Muscle layer of colon (tissue), 2 donors: ENCODE measurements around the gene SGPP1.
"Not testable (repeated sequence)": the region's sequence is repeated elsewhere in the genome, so short reads cannot be mapped to it uniquely, and the experiment has no call there.

Source experiments
- H3K27ac ChIP-seq: one replicate; pipeline ENCODE4 v1.7.0; 2013; ENCODE audit warnings: low read depth, mild to moderate bottlenecking, low read length, moderate library complexity
- H3K27me3 ChIP-seq, 2 donors: one replicate each; pipeline ENCODE4 v1.7.0; 2013; ENCODE audit warnings: low read length in 2 of 2, mild to moderate bottlenecking in 2 of 2; ENCODE audit not compliant: insufficient read depth in 2 of 2, control insufficient read depth in 1 of 2
- H3K36me3 ChIP-seq: one replicate; pipeline ENCODE4 v1.7.0; 2013; ENCODE audit warnings: mild to moderate bottlenecking, low read length; ENCODE audit not compliant: insufficient read depth
- H3K4me1 ChIP-seq: one replicate; pipeline ENCODE4 v1.7.0; 2013; ENCODE audit warnings: mild to moderate bottlenecking, low read length; ENCODE audit not compliant: insufficient read depth
- H3K4me3 ChIP-seq, 2 donors: one replicate each; pipeline ENCODE4 v1.7.0; 2013; ENCODE audit warnings: low read length in 2 of 2, low read depth in 1 of 2, mild to moderate bottlenecking in 1 of 2, moderate library complexity in 1 of 2
- H3K9ac ChIP-seq: one replicate; pipeline ENCODE4 v1.7.0; 2013; ENCODE audit warnings: low read length
- H3K9me3 ChIP-seq: one replicate; pipeline ENCODE4 v1.7.0; 2013; ENCODE audit warnings: mild to moderate bottlenecking, low read length
- donor health status: abdominal sarcoma.
- donor health status: Adenocarcinoma of cecum.

SGPP1 gene

DNA sequence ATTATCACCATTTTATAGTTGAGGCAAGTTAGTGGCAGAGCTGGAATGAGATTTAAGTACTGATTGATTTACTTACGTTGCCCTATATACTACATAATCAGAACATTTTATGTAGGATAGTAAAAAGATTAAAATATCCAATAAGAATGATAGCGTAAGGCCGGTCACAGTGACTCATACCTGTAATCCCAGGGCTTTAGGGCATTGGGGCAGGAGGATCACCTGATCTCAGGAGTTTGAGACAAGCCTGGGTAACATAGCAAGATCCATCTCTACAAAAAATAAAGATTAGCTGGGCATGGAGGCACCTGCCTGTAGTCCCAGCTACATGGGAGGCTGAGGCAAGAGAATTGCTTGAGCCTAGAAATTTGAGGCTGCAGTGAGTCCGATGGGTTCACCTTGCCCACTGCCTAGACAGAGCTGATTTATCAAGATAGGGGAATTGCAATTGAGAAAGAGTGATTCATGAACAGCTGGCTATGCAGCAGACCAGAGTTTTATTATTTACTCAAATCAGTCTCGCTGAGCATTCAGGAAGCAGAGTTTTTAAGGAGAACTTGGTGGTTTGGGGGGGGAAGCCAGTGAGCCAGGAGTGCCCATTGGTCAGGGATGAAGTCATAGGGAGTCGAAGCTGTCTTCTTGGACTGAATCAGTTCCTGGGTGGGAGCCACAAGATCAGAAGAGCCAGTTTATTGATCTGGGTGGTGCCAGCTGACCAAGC lies 24.7 kb upstream of the SGPP1 start:
- Histone ChIP-seq H3K9ac (no peak overlapping the region), H3K4me1 (no peaks in the 10 kb centered on the region), H3K27me3 (no peaks in the 10 kb centered on the region), H3K4me3 (no peak overlapping the region), H3K36me3 (no peaks in the 10 kb centered on the region), H3K27ac (no peak overlapping the region), H3K9me3 (no peaks in the 10 kb centered on the region)

GRCh38 chr14:63751076-63751475 lies 23.2 kb upstream of the SGPP1 start:
- not testable (repeated sequence) for H3K9me3 ChIP-seq, H3K36me3 ChIP-seq, H3K9ac ChIP-seq, H3K4me1 ChIP-seq, H3K4me3 ChIP-seq, H3K27ac ChIP-seq, H3K27me3 ChIP-seq

- no peaks in the 10 kb centered on the region for H3K9me3 ChIP-seq
- H3K27ac ChIP-seq = no peak overlapping the region
- no peak overlapping the region for H3K4me3 ChIP-seq
These were observed 20.0 kb upstream of the SGPP1 start for GRCh38 chr14:63747846-63748245.

DNA sequence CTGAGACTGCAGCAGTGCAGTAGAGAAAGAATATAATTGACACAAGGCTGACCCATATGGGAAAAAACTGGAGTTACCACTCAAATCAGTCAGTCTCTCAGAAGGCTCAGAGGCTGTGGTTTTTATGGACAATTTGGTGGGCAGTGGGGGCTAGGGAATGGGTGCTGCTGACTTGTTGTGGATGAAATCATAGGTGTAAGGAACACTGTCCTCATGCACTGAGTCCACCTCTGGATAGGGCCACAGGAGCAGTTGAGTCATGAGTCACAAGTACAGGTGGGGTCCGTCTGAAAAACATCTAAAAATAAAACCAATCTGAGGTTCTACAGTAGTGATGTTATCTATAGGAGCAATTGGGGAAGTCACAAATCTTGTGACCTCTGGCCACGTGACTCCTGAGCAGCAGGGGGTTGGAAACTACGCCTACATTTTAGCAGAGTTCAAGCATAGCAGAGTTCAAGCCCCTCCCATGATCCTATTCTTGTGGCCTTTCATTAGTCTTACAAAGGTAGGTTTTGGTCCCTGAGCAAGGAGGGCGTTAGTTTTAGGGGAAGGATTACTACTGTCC lies 18.1 kb upstream of the SGPP1 start:
- H3K27ac ChIP-seq = no peak overlapping the region
- no peak overlapping the region for H3K9ac ChIP-seq
- H3K4me1 ChIP-seq = no peaks in the 10 kb centered on the region
- H3K4me3 ChIP-seq = no peak overlapping the region
- no peaks in the 10 kb centered on the region for H3K36me3 ChIP-seq
- no peaks in the 10 kb centered on the region for H3K27me3 ChIP-seq
- no peaks in the 10 kb centered on the region for H3K9me3 ChIP-seq

More at GRCh38 chr14:63747846-63748245, 20.0 kb upstream of the SGPP1 start:
- Histone ChIP-seq H3K27me3 (no peaks in the 10 kb centered on the region), H3K4me1 (no peaks in the 10 kb centered on the region), H3K9ac (no peak overlapping the region), H3K36me3 (no peaks in the 10 kb centered on the region)

DNA sequence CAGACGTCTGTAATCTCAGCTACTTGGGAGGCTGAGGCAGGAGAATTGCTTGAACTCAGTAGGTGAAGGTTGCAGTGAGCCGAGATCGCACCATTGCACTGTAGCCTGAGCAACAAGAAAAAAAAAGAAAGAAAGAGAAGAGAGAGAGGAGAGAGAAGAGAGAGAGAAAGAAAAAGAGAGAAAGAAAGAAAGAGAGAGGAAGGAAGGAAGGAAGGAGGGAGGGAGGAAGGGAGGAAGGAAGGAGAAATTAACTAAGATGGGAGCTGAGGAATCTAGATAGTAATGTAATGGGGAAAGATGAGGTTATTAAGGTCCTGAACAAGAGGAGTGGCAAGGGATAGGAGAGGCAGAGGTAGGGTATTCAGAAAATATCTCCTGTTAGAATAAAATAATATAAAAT lies 17.4 kb upstream of the SGPP1 start:
- H3K9me3 ChIP-seq = no peaks in the 10 kb centered on the region
- H3K27me3 ChIP-seq = no peaks in the 10 kb centered on the region
- no peak overlapping the region for H3K9ac ChIP-seq
- no peaks in the 10 kb centered on the region for H3K4me1 ChIP-seq
- no peak overlapping the region for H3K27ac ChIP-seq
- H3K4me3 ChIP-seq = no peak overlapping the region
- H3K36me3 ChIP-seq = no peaks in the 10 kb centered on the region

DNA sequence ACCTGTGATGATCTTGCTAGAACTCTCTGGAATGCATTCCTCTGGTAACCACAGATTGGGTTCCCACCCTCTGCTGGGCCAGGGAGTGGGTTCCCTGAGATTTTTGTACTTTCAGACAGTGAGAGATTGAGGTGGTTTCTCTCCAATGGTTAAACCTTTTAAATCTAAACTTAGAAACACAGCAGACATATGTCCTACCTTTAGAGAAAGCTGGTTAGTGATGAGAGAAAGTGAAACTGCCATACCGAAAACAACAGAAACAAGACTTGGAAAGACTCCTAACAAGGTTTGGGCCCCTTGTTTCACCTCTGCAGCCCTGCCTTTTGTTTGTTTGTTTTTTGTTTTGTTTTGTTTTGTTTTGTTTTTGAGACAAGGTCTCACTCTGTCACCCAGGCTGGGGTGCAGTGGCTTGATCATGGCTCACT lies 9.7 kb upstream of the SGPP1 start:
- no peaks in the 10 kb centered on the region for H3K9me3 ChIP-seq
- H3K27me3 ChIP-seq = no peaks in the 10 kb centered on the region
- H3K4me3 ChIP-seq = no peak overlapping the region
- no peak overlapping the region for H3K27ac ChIP-seq
- no peak overlapping the region for H3K9ac ChIP-seq
- no peaks in the 10 kb centered on the region for H3K4me1 ChIP-seq
- H3K36me3 ChIP-seq = no peaks in the 10 kb centered on the region

DNA sequence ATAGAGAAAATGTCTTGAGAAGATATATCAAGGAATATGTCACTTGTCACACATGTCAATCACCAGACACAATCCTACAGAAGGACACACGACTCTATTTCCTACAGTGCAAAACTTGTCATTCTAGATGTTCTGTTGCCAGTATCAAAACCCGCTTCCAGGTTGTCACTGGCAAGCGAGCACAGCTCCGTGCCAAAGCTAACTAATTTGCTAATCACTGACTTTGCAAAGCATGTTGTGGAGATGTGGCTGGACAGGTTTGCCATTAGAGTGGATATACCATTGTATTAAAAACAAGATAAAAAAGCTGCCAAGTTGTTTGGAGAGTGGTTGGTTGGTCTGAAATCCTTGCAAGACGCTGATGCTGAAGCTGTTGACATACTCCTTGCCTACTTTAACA lies 7.9 kb upstream of the SGPP1 start:
- Histone ChIP-seq H3K36me3 (no peaks in the 10 kb centered on the region), H3K27me3 (no peaks in the 10 kb centered on the region), H3K9ac (no peak overlapping the region), H3K9me3 (no peaks in the 10 kb centered on the region), H3K27ac (no peak overlapping the region), H3K4me3 (no peak overlapping the region), H3K4me1 (no peaks in the 10 kb centered on the region)

DNA sequence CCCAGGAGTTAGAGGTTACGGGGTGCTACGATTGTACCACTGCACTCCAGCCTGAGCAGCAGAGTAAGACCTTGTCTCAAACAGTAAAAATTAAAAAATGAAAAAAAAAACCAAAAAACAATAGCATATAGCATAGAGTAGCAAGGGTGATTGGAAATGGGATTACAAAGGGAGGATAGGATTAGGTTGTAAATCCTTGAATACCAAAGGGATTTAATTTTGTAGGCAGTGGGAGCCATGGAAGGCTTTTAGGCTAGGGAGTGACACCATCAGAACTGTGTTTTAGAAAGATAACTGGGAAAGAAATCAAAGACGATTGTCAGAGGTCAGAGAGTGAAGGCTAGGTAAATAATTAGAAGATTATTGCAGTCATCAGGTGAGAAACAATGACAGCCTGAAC lies 2.8 kb upstream of the SGPP1 start:
- Histone ChIP-seq H3K36me3 (no peaks in the 10 kb centered on the region), H3K4me3 (no peak overlapping the region), H3K4me1 (no peaks in the 10 kb centered on the region), H3K9me3 (no peaks in the 10 kb centered on the region), H3K27ac (no peak overlapping the region), H3K27me3 (no peaks in the 10 kb centered on the region), H3K9ac (no peak overlapping the region)

DNA sequence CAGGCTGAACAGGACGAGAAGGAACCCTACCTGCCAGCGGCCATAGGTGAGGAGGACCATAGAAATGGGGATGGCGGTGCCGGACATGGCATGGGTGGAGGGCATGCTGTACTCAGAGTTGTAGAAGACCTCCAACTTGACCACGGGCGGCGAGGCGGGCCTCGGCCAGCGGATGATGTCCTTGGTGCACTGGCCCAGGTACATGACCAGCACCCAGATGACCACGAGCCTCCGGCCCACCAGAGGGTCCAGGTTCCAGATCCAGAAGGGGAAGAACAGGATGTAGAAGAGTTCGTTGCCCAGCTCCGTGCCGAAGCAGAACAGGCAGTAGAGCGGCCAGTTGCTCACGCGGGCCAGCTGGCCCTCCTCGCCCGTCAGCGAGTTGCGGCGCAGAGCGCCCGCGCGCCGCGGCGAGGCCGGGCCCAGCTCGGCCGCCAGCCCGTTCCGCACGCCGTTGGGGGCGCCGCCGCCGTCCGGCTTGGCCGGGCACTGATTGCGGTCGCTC lies 582 bp downstream of the SGPP1 start:
- H3K36me3 ChIP-seq = no peaks in the 10 kb centered on the region
- peak overlapping the region; percentile 95 for H3K9ac ChIP-seq
- peak overlapping the region; percentile 94 for H3K27ac ChIP-seq
- no peaks in the 10 kb centered on the region for H3K27me3 ChIP-seq
- peak overlapping the region; percentile 89 to 92 for H3K4me3 ChIP-seq
- no peaks in the 10 kb centered on the region for H3K4me1 ChIP-seq
- no peaks in the 10 kb centered on the region for H3K9me3 ChIP-seq

DNA sequence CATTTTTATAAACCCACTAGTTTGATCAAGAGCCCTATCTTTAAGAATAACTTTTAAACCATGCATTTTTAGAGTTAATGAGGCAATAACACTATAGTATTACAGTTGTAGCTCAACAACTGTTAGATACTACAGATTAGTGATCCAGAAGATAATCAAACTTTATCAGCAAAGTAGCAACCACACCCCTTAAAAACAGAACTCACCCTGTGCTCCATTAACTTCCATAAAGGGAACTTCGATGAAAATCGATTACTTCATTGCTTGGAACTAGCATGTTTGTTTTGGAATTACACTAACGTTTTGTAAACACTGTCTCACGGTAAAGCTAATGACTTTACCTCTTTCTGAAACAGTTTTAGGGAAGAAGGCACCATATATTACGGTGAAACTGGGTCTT lies 1.4 kb downstream of the SGPP1 start:
- H3K9me3 ChIP-seq = no peaks in the 10 kb centered on the region
- no peaks in the 10 kb centered on the region for H3K4me1 ChIP-seq
- no peak overlapping the region for H3K27ac ChIP-seq

GRCh38 chr14:63725786-63726460 lies 1.9 kb downstream of the SGPP1 start:
- Histone ChIP-seq H3K36me3 (no peaks in the 10 kb centered on the region), H3K9ac (no peak overlapping the region), H3K4me1 (no peaks in the 10 kb centered on the region), H3K9me3 (no peaks in the 10 kb centered on the region), H3K4me3 (peak overlapping the region; percentile 89 to 92), H3K27ac (no peak overlapping the region), H3K27me3 (no peaks in the 10 kb centered on the region)

More for the DNA sequence above, 1.4 kb downstream of the SGPP1 start:
- Histone ChIP-seq H3K36me3 (no peaks in the 10 kb centered on the region), H3K27me3 (no peaks in the 10 kb centered on the region), H3K4me3 (peak overlapping the region; percentile 89 to 92), H3K9ac (peak overlapping the region; percentile 95)
